Urothelium cell line (cell line): Measurements from ENCODE around the gene TLR1.
"Not testable (repeated sequence)": the region's sequence is repeated elsewhere in the genome, so short reads cannot be mapped to it uniquely, and the experiment has no call there.

Source experiments
- DNase-seq: peaks from one replicate; pipeline ENCODE4 v3.0.0; 2011; ENCODE audit warnings: low spot score, mixed read lengths
- FAIRE-seq: peaks from 2 replicates; lab custom pipeline; 2011; peaks lifted over from hg19 to GRCh38; lab: Jason Lieb, UNC

Gene TLR1

GRCh38 chr4:38777925-38778324 is 26.7 kb downstream of the TLR1 start:
- FAIRE-seq, DNase-seq: not testable (repeated sequence)

GRCh38 chr4:38775326-38775725 is 29.3 kb downstream of the TLR1 start:
- DNase-seq, result no peak
- no peak for FAIRE-seq

GRCh38 chr4:38774181-38774955 is 30.2 kb downstream of the TLR1 start:
- no peak for FAIRE-seq
- no peak for DNase-seq

GRCh38 chr4:38770281-38770680 is 34.3 kb downstream of the TLR1 start:
- DNase-seq, result not testable (repeated sequence)
- FAIRE-seq, result peak; percentile 42

GRCh38 chr4:38769857-38770256 is 34.7 kb downstream of the TLR1 start:
- no peak for DNase-seq

GRCh38 chr4:38769441-38769840 is 35.1 kb downstream of the TLR1 start:
- no peak for FAIRE-seq

More at GRCh38 chr4:38769857-38770256, 34.7 kb downstream of the TLR1 start:
- no peak for FAIRE-seq

GRCh38 chr4:38768968-38769394 is 35.6 kb downstream of the TLR1 start:
- no peak for FAIRE-seq
- no peak for DNase-seq

More at GRCh38 chr4:38769441-38769840, 35.1 kb downstream of the TLR1 start:
- no peak for DNase-seq

GRCh38 chr4:38766940-38767339 is 37.7 kb downstream of the TLR1 start:
- not testable (repeated sequence) for FAIRE-seq

GRCh38 chr4:38765382-38765781 is 39.2 kb downstream of the TLR1 start:
- FAIRE-seq, result peak; percentile 27
- DNase-seq, result no peak

More at GRCh38 chr4:38766940-38767339, 37.7 kb downstream of the TLR1 start:
- not testable (repeated sequence) for DNase-seq

GRCh38 chr4:38764277-38764676 is 40.3 kb downstream of the TLR1 start:
- FAIRE-seq (no peak), DNase-seq (no peak)

GRCh38 chr4:38762560-38762959 is 42.0 kb downstream of the TLR1 start:
- DNase-seq, result no peak
- no peak for FAIRE-seq

GRCh38 chr4:38759790-38760122 is 44.8 kb downstream of the TLR1 start:
- DNase-seq (no peak), FAIRE-seq (no peak)

- peak; percentile 64 for DNase-seq
- no peak for FAIRE-seq
Observed at GRCh38 chr4:38759113-38759789, 45.3 kb downstream of the TLR1 start.

GRCh38 chr4:38757945-38758600 is 46.5 kb downstream of the TLR1 start:
- FAIRE-seq, result no peak
- peak; percentile 36 for DNase-seq

- peak; percentile 96 for FAIRE-seq
Observed at GRCh38 chr4:38752941-38753806, 51.4 kb downstream of the TLR1 start.

GRCh38 chr4:38752372-38752940 is 52.1 kb downstream of the TLR1 start:
- no peak for DNase-seq
- no peak for FAIRE-seq

More at GRCh38 chr4:38752941-38753806, 51.4 kb downstream of the TLR1 start:
- DNase-seq, result peak; percentile 89

GRCh38 chr4:38751341-38752010 is 53.1 kb downstream of the TLR1 start:
- DNase-seq (no peak), FAIRE-seq (no peak)

- FAIRE-seq, result no peak
Observed at GRCh38 chr4:38749336-38749735, 55.3 kb downstream of the TLR1 start.

GRCh38 chr4:38747629-38748028 is 57.0 kb downstream of the TLR1 start:
- FAIRE-seq (no peak), DNase-seq (no peak)

More at GRCh38 chr4:38749336-38749735, 55.3 kb downstream of the TLR1 start:
- DNase-seq, result no peak
